Left ventricle myocardium inferior (tissue), 1 donor: ENCODE results near the gene RIMS1. TPM values are rescaled to one million over a fixed set of nuclear protein-coding genes. Genes with fewer than 3 reads are reported as not detected.

Source experiments
- DNase-seq: peaks from one replicate; pipeline ENCODE4 v3.0.0-alpha.2; 2020
- H3K27ac ChIP-seq: fragments of 200-600 bp; replicated peaks from 2 replicates; pipeline ENCODE4 v1.8.0; 2021
- H3K27me3 ChIP-seq: fragments of 200-600 bp; 2 replicates; pipeline ENCODE4 v1.8.0; 2021; ENCODE audit warnings: low read depth
- H3K36me3 ChIP-seq: fragments of 200-600 bp; 2 replicates; pipeline ENCODE4 v1.8.0; 2021
- H3K4me1 ChIP-seq: fragments of 200-600 bp; 2 replicates; pipeline ENCODE4 v1.8.0; 2021
- H3K4me3 ChIP-seq: fragments of 200-600 bp; 2 replicates; pipeline ENCODE4 v1.8.0; 2021; ENCODE audit warnings: mild to moderate bottlenecking, moderate library complexity
- H3K9me3 ChIP-seq: fragments of 200-600 bp; replicated peaks from 2 replicates; pipeline ENCODE4 v1.8.0; 2021
- intact Hi-C: fragments of 100-400 bp; cut with micrococcal nuclease; formaldehyde crosslinking; loops from one replicate; pipeline ENCODE4 v1.11.0; 2022
- total RNA-seq: library from RNA; stranded (reverse); fragmentation: NEBNext Ultra II Directional; extraction: Animal tissue kit (Norgen Biotek cat#: 25700); gene quantifications from one replicate; pipeline ENCODE4 v1.2.1, GENCODE V29; 2021
- TF ChIP-seq, protein P1 (sequence below): fragments of 200-600 bp; IDR thresholded peaks from 2 replicates; pipeline ENCODE4 v1.8.0; 2021; ENCODE audit warnings: antibody characterized with exemption, mild to moderate bottlenecking, borderline replicate concordance
- donor health status: DM: no; HTN: yes; CAD: no; lungs with severe emphysema.

Gene RIMS1
- total RNA-seq, 1 donor from 2014 or later = 0.93 TPM

DNA sequence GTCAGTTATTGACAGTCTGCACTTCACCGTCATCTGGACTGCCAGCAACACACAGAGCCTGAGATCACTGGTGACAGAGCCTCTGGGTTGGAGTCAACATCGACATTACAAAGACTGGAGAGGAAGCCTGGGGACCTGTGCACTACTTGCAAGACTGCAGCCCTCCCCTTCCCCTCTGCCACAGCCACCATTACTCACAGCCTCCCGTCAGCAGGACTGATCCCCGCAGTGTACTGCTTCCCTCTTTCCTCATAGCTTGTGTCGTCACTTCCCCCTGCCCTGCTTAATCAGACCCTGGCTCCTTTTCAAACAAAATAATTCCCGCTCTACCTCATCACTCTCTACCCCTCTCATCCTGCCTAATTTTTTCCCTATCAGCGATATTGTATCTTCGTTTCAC is 500.0 kb downstream of the RIMS1 start:
- TF ChIP-seq, protein P1, sequence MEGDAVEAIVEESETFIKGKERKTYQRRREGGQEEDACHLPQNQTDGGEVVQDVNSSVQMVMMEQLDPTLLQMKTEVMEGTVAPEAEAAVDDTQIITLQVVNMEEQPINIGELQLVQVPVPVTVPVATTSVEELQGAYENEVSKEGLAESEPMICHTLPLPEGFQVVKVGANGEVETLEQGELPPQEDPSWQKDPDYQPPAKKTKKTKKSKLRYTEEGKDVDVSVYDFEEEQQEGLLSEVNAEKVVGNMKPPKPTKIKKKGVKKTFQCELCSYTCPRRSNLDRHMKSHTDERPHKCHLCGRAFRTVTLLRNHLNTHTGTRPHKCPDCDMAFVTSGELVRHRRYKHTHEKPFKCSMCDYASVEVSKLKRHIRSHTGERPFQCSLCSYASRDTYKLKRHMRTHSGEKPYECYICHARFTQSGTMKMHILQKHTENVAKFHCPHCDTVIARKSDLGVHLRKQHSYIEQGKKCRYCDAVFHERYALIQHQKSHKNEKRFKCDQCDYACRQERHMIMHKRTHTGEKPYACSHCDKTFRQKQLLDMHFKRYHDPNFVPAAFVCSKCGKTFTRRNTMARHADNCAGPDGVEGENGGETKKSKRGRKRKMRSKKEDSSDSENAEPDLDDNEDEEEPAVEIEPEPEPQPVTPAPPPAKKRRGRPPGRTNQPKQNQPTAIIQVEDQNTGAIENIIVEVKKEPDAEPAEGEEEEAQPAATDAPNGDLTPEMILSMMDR = no peak
- no peaks in the 10 kb centered on the region for H3K4me1 ChIP-seq
- intact Hi-C loops = no loop called here
- no peaks in the 10 kb centered on the region for H3K9me3 ChIP-seq
- no peak overlapping the region for H3K27ac ChIP-seq
- H3K4me3 ChIP-seq = no peak overlapping the region
- no peaks in the 10 kb centered on the region for H3K27me3 ChIP-seq
- DNase-seq = no peak
- H3K36me3 ChIP-seq = no peaks in the 10 kb centered on the region

DNA sequence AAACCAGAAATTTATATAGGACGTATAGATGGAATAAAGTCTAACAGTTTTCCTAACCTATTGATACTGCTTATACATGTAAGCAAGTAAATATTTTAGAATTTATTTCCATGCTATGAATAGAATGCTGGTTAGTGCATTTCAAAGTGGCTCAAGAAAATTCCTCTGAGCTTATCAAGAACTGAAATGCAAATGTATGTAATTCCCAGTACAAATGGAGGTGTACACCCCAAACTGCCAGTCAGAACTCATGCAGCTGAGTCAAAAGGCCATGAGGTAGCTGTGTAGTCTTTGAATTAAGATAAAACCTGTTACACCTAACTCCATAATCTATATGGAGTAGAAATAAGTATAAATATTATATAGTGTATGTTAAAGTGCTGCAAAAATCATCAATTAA is 503.3 kb downstream of the RIMS1 start:
- Histone ChIP-seq H3K36me3 (no peaks in the 10 kb centered on the region), H3K27me3 (no peaks in the 10 kb centered on the region), H3K9me3 (no peaks in the 10 kb centered on the region), H3K4me3 (no peak overlapping the region), H3K27ac (no peak overlapping the region), H3K4me1 (no peaks in the 10 kb centered on the region)
- TF ChIP-seq, protein P1 = no peak
- intact Hi-C loops = no loop called here
- no peak for DNase-seq

DNA sequence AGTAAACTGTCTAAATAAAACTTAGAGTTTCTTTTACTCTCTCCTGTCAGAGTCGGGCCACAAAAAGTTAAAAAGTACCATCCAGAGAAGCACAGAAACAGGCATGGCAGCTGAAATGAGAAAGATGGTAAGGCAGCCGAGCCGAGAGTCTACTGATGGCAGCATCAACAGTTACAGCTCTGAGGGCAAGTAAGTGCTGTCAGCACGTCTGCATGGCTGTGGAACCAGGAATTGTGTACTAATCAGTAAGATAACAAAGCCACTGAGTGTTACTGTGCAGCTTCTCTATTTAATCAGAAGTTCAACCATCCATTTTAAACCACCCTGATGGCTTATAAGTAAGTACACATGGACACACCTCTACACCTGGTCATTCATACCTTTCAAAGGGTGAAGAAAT is 504.2 kb downstream of the RIMS1 start:
- H3K4me1 ChIP-seq = no peaks in the 10 kb centered on the region
- no peak for DNase-seq
- H3K9me3 ChIP-seq = no peaks in the 10 kb centered on the region
- TF ChIP-seq, protein P1 = no peak
- H3K27me3 ChIP-seq = no peaks in the 10 kb centered on the region
- no peak overlapping the region for H3K4me3 ChIP-seq
- H3K27ac ChIP-seq = no peak overlapping the region
- H3K36me3 ChIP-seq = no peaks in the 10 kb centered on the region
- intact Hi-C loops = no loop called here

DNA sequence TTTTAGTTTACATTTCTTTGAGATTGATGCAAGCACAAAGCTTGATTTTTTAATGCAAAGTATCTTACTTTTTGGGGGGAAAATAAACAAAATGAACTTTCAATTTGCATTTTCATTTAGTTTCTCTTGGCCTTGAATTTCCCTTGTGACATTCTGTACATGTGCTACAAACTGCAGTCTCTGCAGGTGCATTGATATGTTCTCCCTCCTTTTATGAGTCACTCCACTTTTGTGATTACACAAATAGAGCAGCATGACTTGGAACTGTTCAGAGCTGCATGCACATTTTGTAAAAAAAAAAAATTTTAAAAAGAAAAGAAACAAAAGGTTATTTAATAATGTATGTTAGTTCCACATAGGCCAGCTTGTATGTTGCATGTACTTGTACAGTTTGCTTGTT is 515.5 kb downstream of the RIMS1 start:
- Histone ChIP-seq H3K4me3 (no peak overlapping the region), H3K4me1 (no peaks in the 10 kb centered on the region), H3K27me3 (no peaks in the 10 kb centered on the region), H3K9me3 (no peaks in the 10 kb centered on the region), H3K27ac (no peak overlapping the region), H3K36me3 (no peaks in the 10 kb centered on the region)
- TF ChIP-seq, protein P1 = no peak
- DNase-seq = no peak
- intact Hi-C loops = no loop called here

DNA sequence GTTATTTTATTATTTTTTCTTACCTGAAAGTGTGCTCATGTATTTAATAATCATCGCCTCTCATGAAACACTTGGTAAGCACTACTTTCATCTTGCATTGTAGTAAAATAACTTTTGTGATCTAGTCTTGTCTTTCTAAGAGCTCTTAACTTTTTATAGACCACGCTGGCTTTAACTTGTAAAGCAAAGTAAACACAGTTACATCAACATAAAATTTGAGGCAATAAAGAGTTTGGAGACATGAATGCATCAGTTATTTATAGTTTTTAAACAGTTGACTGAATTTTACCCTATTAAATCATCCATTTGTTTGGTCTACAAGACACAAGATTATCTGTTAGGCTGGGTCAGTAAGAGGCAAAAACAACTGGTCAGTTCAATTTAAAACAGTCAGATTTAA is 517.1 kb downstream of the RIMS1 start:
- intact Hi-C loops = no loop called here
- H3K4me3 ChIP-seq = no peak overlapping the region
- no peaks in the 10 kb centered on the region for H3K9me3 ChIP-seq
- H3K36me3 ChIP-seq = no peaks in the 10 kb centered on the region
- DNase-seq = no peak
- peaks cover 9% of the 10 kb centered on the region for H3K27me3 ChIP-seq
- H3K4me1 ChIP-seq = no peaks in the 10 kb centered on the region
- H3K27ac ChIP-seq = no peak overlapping the region
- TF ChIP-seq, protein P1 = no peak

DNA sequence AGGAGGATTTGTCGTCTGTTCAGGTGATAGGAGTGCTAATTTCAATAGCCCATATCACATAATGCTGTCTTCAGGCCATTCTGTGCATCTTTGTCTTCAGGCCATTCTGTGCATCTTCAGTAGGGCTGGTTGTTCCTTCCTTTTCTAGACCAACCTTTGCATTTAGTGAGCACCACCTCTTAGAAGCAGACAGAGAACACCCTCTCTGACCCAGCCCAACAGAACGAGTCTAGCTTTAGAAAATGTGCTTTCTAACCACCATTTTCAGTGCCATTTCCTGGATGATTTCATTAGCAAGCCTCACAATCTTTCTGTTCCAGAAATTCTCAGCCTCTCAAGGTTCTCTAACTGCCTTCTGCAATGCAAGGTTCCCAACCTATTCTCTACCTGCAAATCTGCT is 520.2 kb downstream of the RIMS1 start:
- Histone ChIP-seq H3K27ac (no peak overlapping the region), H3K9me3 (no peaks in the 10 kb centered on the region), H3K4me3 (no peak overlapping the region), H3K4me1 (no peaks in the 10 kb centered on the region), H3K27me3 (peaks cover 9% of the 10 kb centered on the region), H3K36me3 (no peaks in the 10 kb centered on the region)
- no peak for DNase-seq
- TF ChIP-seq, protein P1 = no peak
- intact Hi-C loops = no loop called here
